HepG2 (cell line): Measurements from ENCODE around the gene PROCR. TPM values are rescaled to one million over a fixed set of nuclear protein-coding genes. Genes with fewer than 3 reads are reported as not detected.
"Not testable (repeated sequence)": the region's sequence is repeated elsewhere in the genome, so short reads cannot be mapped to it uniquely, and the experiment has no call there.

Experiments
- CREM ChIP-seq, 2 experiments: sonication (generic) in 1 of 2; formaldehyde crosslinking in 1 of 2; IDR thresholded peaks; 2 replicates each; pipeline versions ENCODE4 v1.4.0 to v1.6.1; 2016 to 2020; ENCODE audit warnings: antibody characterized with exemption in 1 of 2, mild to moderate bottlenecking in 1 of 2, missing genetic modification reagents in 1 of 2
- DDIT3 ChIP-seq: sonication (generic); formaldehyde crosslinking; IDR thresholded peaks from 2 replicates; pipeline ENCODE4 v1.4.0; 2020; ENCODE audit warnings: mild to moderate bottlenecking, missing genetic modification reagents
- DMTF1 ChIP-seq: sonication (generic); formaldehyde crosslinking; IDR thresholded peaks from 2 replicates; pipeline ENCODE4 v1.4.0; 2020; ENCODE audit warnings: mild to moderate bottlenecking, missing genetic modification reagents
- HINFP ChIP-seq: sonication (generic); formaldehyde crosslinking; IDR thresholded peaks from 2 replicates; pipeline ENCODE4 v1.4.0; 2020; ENCODE audit warnings: low read depth, mild to moderate bottlenecking, missing genetic modification reagents
- PRDM10 ChIP-seq: sonication (generic); formaldehyde crosslinking; IDR thresholded peaks from 2 replicates; pipeline ENCODE4 v1.4.0; 2020; ENCODE audit warnings: low read depth, missing genetic modification reagents
- SP140L ChIP-seq: sonication (generic); formaldehyde crosslinking; IDR thresholded peaks from 2 replicates; pipeline ENCODE4 v1.4.0; 2020; ENCODE audit warnings: missing genetic modification reagents, borderline replicate concordance
- ZNF441 ChIP-seq: sonication (generic); formaldehyde crosslinking; IDR thresholded peaks from 2 replicates; pipeline ENCODE4 v1.7.0; 2021; ENCODE audit warnings: missing genetic modification reagents, borderline replicate concordance
- ZNF646 ChIP-seq: sonication (generic); formaldehyde crosslinking; IDR thresholded peaks from 2 replicates; pipeline ENCODE4 v1.9.0; 2021; ENCODE audit warnings: mild to moderate bottlenecking, missing genetic modification reagents
- ZNF878 ChIP-seq: sonication (generic); formaldehyde crosslinking; IDR thresholded peaks from 2 replicates; pipeline ENCODE4 v1.8.1; 2023; ENCODE audit warnings: mild to moderate bottlenecking, missing genetic modification reagents, moderate library complexity
- polyA plus RNA-seq, 8 experiments: library from polyadenylated mRNA; depleted of rRNA in 3 of 8; stranded (reverse) in 7 of 8; unstranded in 1 of 8; fragments of >200 nt; fragmentation: Illumina TruSeq in 4 of 8; extraction: Trizol in 4 of 8; gene quantifications; 2 replicates each; pipeline versions ENCODE4 v1.2.1 to v1.2.3, GENCODE V29; 2011 to 2016; ENCODE audit warnings: low read depth in 4 of 8, missing spikeins in 1 of 8, mixed read lengths in 1 of 8; ENCODE audit not compliant: insufficient read depth in 1 of 8
- total RNA-seq, 5 experiments: library from RNA; depleted of rRNA; stranded (reverse); fragments of >200 nt; fragmentation: Illumina TruSeq; extraction: Trizol; gene quantifications; 2 replicates each; pipeline ENCODE4 v1.2.3, GENCODE V29; 2016; ENCODE audit warnings: low read depth in 1 of 5

PROCR gene
- total and polyA plus RNA-seq, 2 of the 13 experiments (the other 11 are each of a cell fraction or from before 2014, with no cell fraction given) = 1.4 to 1.7 TPM

GRCh38 chr20:35147575-35148071 lies 24.2 kb upstream of the PROCR start (continued):
- TF ChIP-seq CREM (IDR thresholded peaks at IDR 0.05) = peak; percentile 62; the same call in 1 of the 2 replicates
- TF ChIP-seq CREM (CRISPR knock-in tag; IDR thresholded peaks at IDR 0.05) = not testable (repeated sequence)
- peak; percentile 75; the same call in 1 of the 2 replicates for TF ChIP-seq ZNF878 (CRISPR knock-in tag)
- TF ChIP-seq ZNF646 (CRISPR knock-in tag) = 0 out of 2 replicates have a peak, but pooled peaks have one; percentile 12
- TF ChIP-seq PRDM10 (CRISPR knock-in tag) = peak; percentile 1; the same call in 1 of the 2 replicates
- 0 out of 2 replicates have a peak, but pooled peaks have one; percentile 2 for TF ChIP-seq ZNF441 (CRISPR knock-in tag)
- TF ChIP-seq DMTF1 (CRISPR knock-in tag) = 0 out of 2 replicates have a peak, but pooled peaks have one; percentile 14
- TF ChIP-seq SP140L (CRISPR knock-in tag) = 0 out of 2 replicates have a peak, but pooled peaks have one; percentile 13
- TF ChIP-seq DDIT3 (CRISPR knock-in tag) = 0 out of 2 replicates have a peak, but pooled peaks have one; percentile 10
- peak; percentile 1; the same call in 1 of the 2 replicates for TF ChIP-seq HINFP (CRISPR knock-in tag)
